GM19395 (cell line): ENCODE data around the gene C20orf96.
"Not testable (repeated sequence)": the region's sequence is repeated elsewhere in the genome, so short reads cannot be mapped to it uniquely, and the experiment has no call there.

Experiments used
- ATAC-seq: cut with Tn5 transposase; IDR thresholded peaks from one replicate; pipeline ENCODE4 v1.9.1; 2021; ENCODE audit warnings: mild to moderate bottlenecking, moderate library complexity; ENCODE audit not compliant: unreplicated experiment

Gene C20orf96

GRCh38 chr20:290084-290831 is at the start of gene C20orf96:
Gene C20orf96, minus strand, starts transcription at chr20:290750. Its CDS starts 140 bp downstream, at chr20:290610.
- ATAC-seq, result peak; percentile 86

GRCh38 chr20:336040-336439 is 45.5 kb upstream of the C20orf96 start:
- not testable (repeated sequence) for ATAC-seq

- ATAC-seq, result no peak
These were observed 44.0 kb upstream of the C20orf96 start for GRCh38 chr20:334578-334977.

- ATAC-seq, result peak; percentile 39
These were observed 39.9 kb upstream of the C20orf96 start for GRCh38 chr20:330233-331149.

- ATAC-seq, result no peak
These were observed 39.3 kb upstream of the C20orf96 start for GRCh38 chr20:329851-330232.

GRCh38 chr20:328975-329695 is 38.6 kb upstream of the C20orf96 start:
- no peak for ATAC-seq

GRCh38 chr20:328027-328974 is 37.8 kb upstream of the C20orf96 start:
- ATAC-seq, result no peak

GRCh38 chr20:327186-328026 is 36.9 kb upstream of the C20orf96 start:
- ATAC-seq, result no peak

GRCh38 chr20:326645-327185 is 36.2 kb upstream of the C20orf96 start:
- ATAC-seq, result no peak

GRCh38 chr20:325889-326644 is 35.5 kb upstream of the C20orf96 start:
- peak; percentile 14 for ATAC-seq

GRCh38 chr20:325045-325888 is 34.7 kb upstream of the C20orf96 start, which contains the start of gene SOX12:
Gene SOX12, plus strand, starts transcription at chr20:325552. Its CDS starts 373 bp downstream, at chr20:325925.
- ATAC-seq, result peak; percentile 75

GRCh38 chr20:324177-325044 is 33.9 kb upstream of the C20orf96 start:
- ATAC-seq, result peak; percentile 59

- ATAC-seq, result no peak
These were observed 25.9 kb upstream of the C20orf96 start for GRCh38 chr20:316316-317068.

- ATAC-seq, result no peak
These were observed 23.4 kb upstream of the C20orf96 start for GRCh38 chr20:313948-314347.

- no peak for ATAC-seq
These were observed 22.9 kb upstream of the C20orf96 start for GRCh38 chr20:313402-313801.

- no peak for ATAC-seq
These were observed 22.3 kb upstream of the C20orf96 start for GRCh38 chr20:312866-313265.
